WERI-Rb-1 (cell line): ENCODE measurements around the gene CDC25A.
A peak's percentile ranks its signal among the peaks of the same experiment; 100 is the strongest.

ENCODE experiments used
- DNase-seq: peaks from one replicate; pipeline ENCODE4 v3.0.0-alpha.2; 2020
- H3K27ac ChIP-seq: fragments of 250-450 bp; sonication (Bioruptor Pico); 2 replicates; pipeline ENCODE4 v1.5.1; 2020; ENCODE audit warnings: mild to moderate bottlenecking, moderate library complexity
- H3K27me3 ChIP-seq: fragments of 250-450 bp; sonication (Bioruptor Pico); 2 replicates; pipeline ENCODE4 v1.5.1; 2021; ENCODE audit warnings: mild to moderate bottlenecking, low read depth, moderate library complexity; ENCODE audit not compliant: insufficient read depth, severe bottlenecking
- H3K36me3 ChIP-seq: fragments of 250-450 bp; sonication (Bioruptor Pico); 2 replicates; pipeline ENCODE4 v1.5.1; 2020; ENCODE audit warnings: mild to moderate bottlenecking, moderate library complexity
- H3K4me3 ChIP-seq: 2 replicates; pipeline ENCODE4 v1.5.1; 2011; ENCODE audit warnings: low read depth, mild to moderate bottlenecking, control low read depth, low read length
- H3K9me3 ChIP-seq: fragments of 250-450 bp; sonication (Bioruptor Pico); 2 replicates; pipeline ENCODE4 v1.5.1; 2021; ENCODE audit warnings: mild to moderate bottlenecking, moderate library complexity; ENCODE audit not compliant: severe bottlenecking
- CTCF ChIP-seq: IDR thresholded peaks from 2 replicates; pipeline ENCODE4 v1.5.1; 2011; ENCODE audit warnings: low read depth, mild to moderate bottlenecking, control low read depth, inconsistent platforms, low read length

The CDC25A gene

GRCh38 chr3:48190911-48191310, 2.7 kb upstream of the CDC25A start:
- H3K36me3 ChIP-seq = peaks cover 16% of the 10 kb centered on the region
- DNase-seq = no peak
- no peak overlapping the region for H3K27ac ChIP-seq
- H3K27me3 ChIP-seq = no peaks in the 10 kb centered on the region
- no peak for TF ChIP-seq CTCF
- no peaks in the 10 kb centered on the region for H3K9me3 ChIP-seq
- no peak overlapping the region for H3K4me3 ChIP-seq

GRCh38 chr3:48189321-48189720, 1.1 kb upstream of the CDC25A start:
- no peak for TF ChIP-seq CTCF
- peak overlapping the region; percentile 92 for H3K27ac ChIP-seq
- peak; percentile 21 for DNase-seq

GRCh38 chr3:48187579-48188265, 495 bp downstream of the CDC25A start:
- H3K27ac ChIP-seq = peak overlapping the region; percentile 92
- peak overlapping the region; percentile 95 for H3K4me3 ChIP-seq
- no peaks in the 10 kb centered on the region for H3K9me3 ChIP-seq
- no peaks in the 10 kb centered on the region for H3K27me3 ChIP-seq
- peaks cover 48% of the 10 kb centered on the region for H3K36me3 ChIP-seq
- TF ChIP-seq CTCF = no peak
- peak; percentile 17 for DNase-seq

More at GRCh38 chr3:48189321-48189720, 1.1 kb upstream of the CDC25A start:
- H3K9me3 ChIP-seq = no peaks in the 10 kb centered on the region
- peaks cover 32% of the 10 kb centered on the region for H3K36me3 ChIP-seq
- H3K27me3 ChIP-seq = no peaks in the 10 kb centered on the region
- H3K4me3 ChIP-seq = no peak overlapping the region

GRCh38 chr3:48187301-48187578, 977 bp downstream of the CDC25A start:
- peak overlapping the region; percentile 92 for H3K27ac ChIP-seq
- H3K4me3 ChIP-seq = peak overlapping the region; percentile 95
- no peaks in the 10 kb centered on the region for H3K9me3 ChIP-seq
- peaks cover 53% of the 10 kb centered on the region for H3K36me3 ChIP-seq
- TF ChIP-seq CTCF = no peak
- no peaks in the 10 kb centered on the region for H3K27me3 ChIP-seq
- no peak for DNase-seq

GRCh38 chr3:48186631-48187300, 1.5 kb downstream of the CDC25A start:
- Histone ChIP-seq H3K36me3 (peaks cover 58% of the 10 kb centered on the region), H3K9me3 (no peaks in the 10 kb centered on the region), H3K4me3 (peak overlapping the region; percentile 95), H3K27ac (peak overlapping the region; percentile 92), H3K27me3 (no peaks in the 10 kb centered on the region)
- DNase-seq = no peak
- no peak for TF ChIP-seq CTCF
